Stimulated activated CD8-positive, alpha-beta memory T cell treated with anti-CD3 and anti-CD28 coated beads, Interleukin-15, amount 100 ng/mL, for 48 hours (primary cell): ENCODE data around the gene SAYSD1.

Experiments used
- DNase-seq, 2 donors: peaks; one replicate each; pipeline ENCODE4 v3.0.0-alpha.2; 2020; ENCODE audit warnings: low read depth in 2 of 2

Gene SAYSD1

GRCh38 chr6:39108041-39108839 lies 6.7 kb downstream of the SAYSD1 start:
- no peak for DNase-seq

GRCh38 chr6:39107641-39108040 lies 7.3 kb downstream of the SAYSD1 start:
- no peak for DNase-seq

GRCh38 chr6:39107034-39107433 lies 8.0 kb downstream of the SAYSD1 start:
- DNase-seq: no peak

- no peak for DNase-seq
Observed at GRCh38 chr6:39104528-39104927, 10.5 kb downstream of the SAYSD1 start.

- DNase-seq: no peak
Observed at GRCh38 chr6:39102821-39103136, 12.2 kb downstream of the SAYSD1 start.

- no peak for DNase-seq
Observed at GRCh38 chr6:39102071-39102820, 12.7 kb downstream of the SAYSD1 start.

GRCh38 chr6:39100358-39100757 lies 14.6 kb downstream of the SAYSD1 start:
- no peak for DNase-seq

GRCh38 chr6:39095578-39095977 lies 19.4 kb downstream of the SAYSD1 start:
- DNase-seq: no peak

GRCh38 chr6:39093149-39093708 lies 21.8 kb downstream of the SAYSD1 start:
- DNase-seq: no peak

GRCh38 chr6:39092124-39092523 lies 22.9 kb downstream of the SAYSD1 start:
- no peak for DNase-seq

GRCh38 chr6:39091220-39091619 lies 23.8 kb downstream of the SAYSD1 start:
- no peak for DNase-seq

GRCh38 chr6:39090036-39090435 lies 24.9 kb downstream of the SAYSD1 start:
- no peak for DNase-seq

GRCh38 chr6:39088331-39088730 lies 26.7 kb downstream of the SAYSD1 start:
- no peak for DNase-seq

- DNase-seq: no peak
Observed at GRCh38 chr6:39087197-39087596, 27.8 kb downstream of the SAYSD1 start.

- DNase-seq: no peak
Observed at GRCh38 chr6:39086711-39087110, 28.3 kb downstream of the SAYSD1 start.

GRCh38 chr6:39086294-39086693 lies 28.7 kb downstream of the SAYSD1 start:
- peak; percentile 30 to 50 for DNase-seq

GRCh38 chr6:39085129-39085797 lies 29.7 kb downstream of the SAYSD1 start:
- DNase-seq: no peak

GRCh38 chr6:39084506-39084905 lies 30.5 kb downstream of the SAYSD1 start:
- DNase-seq: no peak

GRCh38 chr6:39083231-39083634 lies 31.8 kb downstream of the SAYSD1 start:
- DNase-seq: peak in 1 of 2 donors; percentile 28

GRCh38 chr6:39082310-39082709 lies 32.7 kb downstream of the SAYSD1 start:
- no peak for DNase-seq

- no peak for DNase-seq
Observed at GRCh38 chr6:39080246-39080875, 34.6 kb downstream of the SAYSD1 start.
